Activated CD4-positive, alpha-beta memory T cell treated with anti-CD3 and anti-CD28 coated beads, Interleukin-2, amount 10 ng/mL, durations not matched to agents 7 days and 5 days (primary cell): ENCODE data around the gene GFER. TPM values are rescaled to one million over a fixed set of nuclear protein-coding genes. Genes with fewer than 3 reads are reported as not detected.
"Not testable (repeated sequence)": the region's sequence is repeated elsewhere in the genome, so short reads cannot be mapped to it uniquely, and the experiment has no call there.

Experiments
- CTCF ChIA-PET: fragments of 350-600 bp; sonication (Branson Sonifier 250); formaldehyde crosslinking; loops from one replicate; lab custom pipeline; 2021; ENCODE audit warnings: antibody characterized with exemption, inconsistent platforms; lab: Charles Lee
- POLR2A ChIA-PET: fragments of 350-600 bp; sonication (Branson Sonifier 250); formaldehyde crosslinking; loops from one replicate; lab custom pipeline; 2021; ENCODE audit warnings: antibody characterized with exemption; lab: Charles Lee
- DNase-seq: peaks from one replicate; pipeline ENCODE4 v3.0.0-alpha.2; 2020
- H3K27ac Mint-ChIP-seq: one replicate; pipeline ENCODE4 v1.8.0; 2021; ENCODE audit warnings: mild to moderate bottlenecking, mixed read lengths
- H3K27me3 Mint-ChIP-seq: one replicate; pipeline ENCODE4 v1.8.0; 2021; ENCODE audit warnings: mixed read lengths
- H3K36me3 Mint-ChIP-seq: one replicate; pipeline ENCODE4 v1.8.0; 2021; ENCODE audit warnings: low read depth, mixed read lengths
- H3K4me1 Mint-ChIP-seq: one replicate; pipeline ENCODE4 v1.8.0; 2021; ENCODE audit warnings: mixed read lengths
- H3K4me3 Mint-ChIP-seq: one replicate; pipeline ENCODE4 v1.8.0; 2021; ENCODE audit warnings: mild to moderate bottlenecking, mixed read lengths
- H3K9me3 Mint-ChIP-seq: one replicate; pipeline ENCODE4 v1.8.0; 2021; ENCODE audit warnings: mixed read lengths
- total RNA-seq, 2 experiments: library from RNA; stranded (reverse); gene quantifications; one replicate each; pipeline ENCODE4 v1.2.3, GENCODE V29; 2021

The GFER gene
- total RNA-seq, 2 experiments from 2014 or later, result 29.1 to 32.0 TPM

DNA sequence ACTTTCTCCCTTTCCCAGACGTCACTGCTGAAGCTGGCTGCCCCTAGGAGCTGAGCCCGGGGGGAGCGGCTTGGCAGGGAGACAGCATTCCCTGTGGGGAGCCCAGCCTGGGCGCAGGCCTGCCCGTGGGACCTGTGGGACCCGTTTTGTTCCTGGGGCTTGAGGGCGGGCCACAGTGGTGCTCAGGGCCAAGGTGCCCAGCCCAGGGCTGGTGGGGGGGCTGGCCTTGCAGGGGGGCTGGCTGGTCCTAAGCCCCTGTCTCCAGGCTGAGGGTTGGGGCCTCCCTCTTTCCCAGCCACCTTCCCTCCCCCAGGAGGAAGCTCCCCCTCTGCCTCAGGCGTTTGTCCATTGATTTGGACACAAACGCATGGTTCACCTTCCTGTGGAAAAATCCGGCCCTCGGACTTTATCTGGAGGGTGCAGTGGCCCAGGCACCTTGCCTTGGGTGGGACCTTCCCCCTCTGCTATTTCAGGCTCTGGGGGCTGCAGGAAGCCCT, 47.1 kb downstream of the GFER start:
- POLR2A ChIA-PET, result no interaction called here
- CTCF ChIA-PET, result interaction anchor here (1.6 kb wide), 1 partner anchor 109 kb away, joined by 3 read pairs; no protein-coding TSS in a partner anchor

DNA sequence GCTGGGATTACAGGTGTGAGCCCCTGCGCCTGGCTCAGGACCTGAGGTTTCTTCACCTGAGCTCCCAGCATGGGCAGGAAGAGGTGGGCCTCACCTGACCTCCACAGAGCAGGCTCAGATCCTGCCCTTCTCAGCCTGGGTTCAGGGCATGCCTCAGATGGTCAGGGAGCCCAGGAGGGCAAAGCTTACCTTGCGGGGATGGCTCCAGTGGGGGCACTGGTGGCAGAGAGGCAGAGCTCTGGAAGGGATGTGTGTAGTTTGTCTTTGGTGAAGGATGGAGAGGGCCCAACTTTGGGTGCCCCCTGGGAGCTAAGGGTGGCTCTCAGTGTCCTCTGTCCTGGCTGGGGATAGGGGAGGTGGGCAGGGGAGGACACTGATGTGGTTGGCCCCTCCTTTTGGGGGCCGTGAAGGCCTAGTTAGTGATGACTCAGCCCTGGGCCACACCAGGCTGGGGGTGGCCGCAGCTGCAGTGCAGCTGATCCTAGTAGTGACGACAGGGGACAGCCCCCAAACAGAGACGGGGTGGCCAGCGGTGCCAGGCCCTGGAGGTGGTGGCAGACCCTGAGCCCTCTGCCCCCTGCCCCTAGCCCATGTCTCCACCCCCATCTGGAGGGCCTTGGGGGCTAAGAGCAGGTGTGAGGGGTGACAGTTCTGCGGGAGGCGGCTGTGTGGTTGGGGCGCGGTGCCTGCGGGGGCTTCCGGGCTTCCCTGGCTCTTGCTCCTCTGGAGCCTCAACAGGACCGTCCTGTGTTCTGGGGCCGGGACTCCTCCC, 48.5 kb downstream of the GFER start:
- ChIA-PET CTCF (no interaction called here), POLR2A (no interaction called here)
- peaks cover 15% of the 10 kb centered on the region for H3K27me3 Mint-ChIP-seq
- DNase-seq, result no peak
- H3K27ac Mint-ChIP-seq, result no peak overlapping the region
- no peak overlapping the region for H3K4me3 Mint-ChIP-seq
- no peaks in the 10 kb centered on the region for H3K9me3 Mint-ChIP-seq
- no peaks in the 10 kb centered on the region for H3K36me3 Mint-ChIP-seq
- peaks cover 3% of the 10 kb centered on the region for H3K4me1 Mint-ChIP-seq

More for the DNA sequence above, 47.1 kb downstream of the GFER start:
- Mint-ChIP-seq H3K27ac (no peak overlapping the region), H3K27me3 (peaks cover 17% of the 10 kb centered on the region), H3K4me3 (no peak overlapping the region), H3K9me3 (no peaks in the 10 kb centered on the region), H3K4me1 (peaks cover 4% of the 10 kb centered on the region), H3K36me3 (no peaks in the 10 kb centered on the region)
- no peak for DNase-seq

DNA sequence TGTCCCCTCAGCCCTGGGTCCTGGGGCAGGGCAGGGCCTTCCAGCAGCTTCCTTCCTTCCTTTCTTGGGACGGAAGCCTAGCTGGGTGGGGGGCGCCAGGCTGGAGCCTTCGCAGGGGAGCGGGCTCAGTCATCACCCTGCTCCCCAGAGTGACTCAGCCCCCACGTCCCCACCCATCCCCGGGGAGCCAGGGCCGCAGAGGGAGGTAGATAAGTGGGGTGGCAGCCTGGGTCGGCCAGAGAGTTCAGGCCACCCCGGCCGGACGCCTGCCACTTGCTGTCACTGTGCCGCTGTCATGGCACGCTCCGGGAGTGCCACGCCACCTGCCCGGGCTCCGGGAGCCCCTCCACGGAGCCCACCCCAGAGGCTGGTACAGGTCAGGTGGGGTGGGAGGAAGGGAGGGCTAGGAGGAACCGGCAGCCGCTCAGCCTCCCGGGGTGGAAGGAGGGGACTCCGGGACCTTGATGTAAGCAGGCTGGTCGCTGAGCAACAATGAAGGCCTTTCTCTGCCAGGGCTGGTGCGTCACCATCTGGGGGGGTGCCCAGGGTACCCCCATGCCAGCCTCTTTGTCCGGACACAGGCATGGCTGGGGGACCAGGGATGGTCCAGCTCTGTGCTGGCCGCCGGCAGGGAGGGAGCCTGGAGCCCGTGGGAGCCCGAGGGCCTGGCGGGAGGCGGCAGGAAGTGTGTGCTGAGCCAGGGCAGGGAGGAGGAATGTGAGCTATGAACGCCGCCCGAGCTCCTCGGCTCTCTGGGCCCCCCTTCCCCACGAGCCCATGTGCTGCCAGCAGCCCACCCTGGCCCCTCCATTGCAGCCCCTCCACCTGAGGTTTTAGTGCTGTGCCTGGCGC, 49.3 kb downstream of the GFER start:
- no peak overlapping the region for H3K27ac Mint-ChIP-seq
- no peak overlapping the region for H3K4me3 Mint-ChIP-seq
- no peaks in the 10 kb centered on the region for H3K4me1 Mint-ChIP-seq
- CTCF ChIA-PET, result no interaction called here
- no peaks in the 10 kb centered on the region for H3K9me3 Mint-ChIP-seq
- DNase-seq, result no peak
- H3K27me3 Mint-ChIP-seq, result peaks cover 8% of the 10 kb centered on the region
- POLR2A ChIA-PET, result no interaction called here
- no peaks in the 10 kb centered on the region for H3K36me3 Mint-ChIP-seq

DNA sequence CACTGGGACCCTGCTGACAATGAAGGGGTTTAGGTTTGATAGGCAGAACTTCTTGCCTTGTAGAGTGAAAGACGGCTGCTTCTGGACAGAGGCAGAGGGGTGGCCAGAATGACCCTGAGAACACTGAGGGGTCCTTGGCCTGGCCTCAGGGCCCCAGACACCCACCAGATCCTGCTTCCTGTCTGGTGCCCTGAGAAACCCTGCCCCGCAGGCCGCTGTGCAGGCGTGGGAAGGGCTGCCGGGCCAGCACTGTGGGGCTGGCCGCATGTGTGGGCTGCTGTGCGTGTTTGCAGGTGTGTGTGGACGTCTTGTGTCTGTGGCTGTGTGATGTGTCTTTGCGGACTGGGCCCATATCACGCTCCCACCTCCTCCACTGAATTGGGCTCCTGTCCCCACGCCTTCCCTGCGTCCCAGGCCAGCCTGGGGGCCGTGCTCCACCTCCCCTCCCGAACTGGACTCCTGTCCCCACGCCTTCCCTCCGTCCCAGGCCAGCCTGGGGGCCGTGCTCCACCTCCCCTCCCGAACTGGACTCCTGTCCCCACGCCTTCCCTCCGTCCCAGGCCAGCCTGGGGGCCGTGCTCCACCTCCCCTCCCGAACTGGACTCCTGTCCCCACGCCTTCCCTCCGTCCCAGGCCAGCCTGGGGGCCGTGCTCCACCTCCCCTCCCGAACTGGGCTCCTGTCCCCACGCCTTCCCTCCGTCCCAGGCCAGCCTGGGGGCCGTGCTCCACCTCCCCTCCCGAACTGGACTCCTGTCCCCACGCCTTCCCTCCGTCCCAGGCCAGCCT, 50.1 kb downstream of the GFER start:
- H3K27me3 Mint-ChIP-seq, H3K27ac Mint-ChIP-seq, H3K4me1 Mint-ChIP-seq, H3K9me3 Mint-ChIP-seq, DNase-seq, H3K36me3 Mint-ChIP-seq, H3K4me3 Mint-ChIP-seq, POLR2A ChIA-PET, CTCF ChIA-PET: not testable (repeated sequence)

DNA sequence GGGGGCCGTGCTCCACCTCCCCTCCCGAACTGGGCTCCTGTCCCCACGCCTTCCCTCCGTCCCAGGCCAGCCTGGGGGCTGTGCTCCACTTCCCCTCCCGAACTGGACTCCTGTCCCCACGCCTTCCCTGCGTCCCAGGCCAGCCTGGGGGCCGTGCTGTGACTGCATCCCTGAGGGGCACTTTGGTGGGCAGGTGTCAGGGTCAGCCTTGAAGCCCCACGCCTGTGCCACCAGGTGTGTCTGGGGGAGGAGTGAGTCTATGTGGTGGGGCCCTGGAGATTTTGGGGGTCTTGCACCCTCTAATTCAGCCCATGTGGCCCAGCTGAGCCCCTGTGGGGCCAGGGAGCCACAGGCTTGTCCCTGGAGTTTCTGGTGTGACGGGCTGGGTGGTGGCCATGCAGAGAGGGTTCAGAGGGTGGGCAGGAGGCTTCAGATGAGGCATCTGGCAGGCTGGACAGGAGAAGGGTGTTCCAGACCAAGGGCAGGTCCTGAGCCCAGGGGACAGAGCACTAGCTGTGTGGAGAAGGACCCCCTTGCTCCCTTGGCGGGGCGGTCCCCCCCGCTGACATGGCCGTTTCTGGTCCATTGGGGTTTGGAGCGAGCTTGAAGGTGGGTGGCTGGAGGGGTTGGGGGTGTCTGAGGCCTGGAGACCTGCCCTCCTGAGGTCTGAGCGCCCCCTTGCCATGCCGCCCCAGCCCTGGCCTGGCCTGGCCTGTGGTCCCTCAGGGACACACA, 50.9 kb downstream of the GFER start:
- H3K27ac Mint-ChIP-seq, result no peak overlapping the region
- H3K4me1 Mint-ChIP-seq, result no peaks in the 10 kb centered on the region
- H3K9me3 Mint-ChIP-seq, result no peaks in the 10 kb centered on the region
- H3K27me3 Mint-ChIP-seq, result no peaks in the 10 kb centered on the region
- no peak overlapping the region for H3K4me3 Mint-ChIP-seq
- no peak for DNase-seq
- ChIA-PET CTCF (no interaction called here), POLR2A (no interaction called here)
- no peaks in the 10 kb centered on the region for H3K36me3 Mint-ChIP-seq

DNA sequence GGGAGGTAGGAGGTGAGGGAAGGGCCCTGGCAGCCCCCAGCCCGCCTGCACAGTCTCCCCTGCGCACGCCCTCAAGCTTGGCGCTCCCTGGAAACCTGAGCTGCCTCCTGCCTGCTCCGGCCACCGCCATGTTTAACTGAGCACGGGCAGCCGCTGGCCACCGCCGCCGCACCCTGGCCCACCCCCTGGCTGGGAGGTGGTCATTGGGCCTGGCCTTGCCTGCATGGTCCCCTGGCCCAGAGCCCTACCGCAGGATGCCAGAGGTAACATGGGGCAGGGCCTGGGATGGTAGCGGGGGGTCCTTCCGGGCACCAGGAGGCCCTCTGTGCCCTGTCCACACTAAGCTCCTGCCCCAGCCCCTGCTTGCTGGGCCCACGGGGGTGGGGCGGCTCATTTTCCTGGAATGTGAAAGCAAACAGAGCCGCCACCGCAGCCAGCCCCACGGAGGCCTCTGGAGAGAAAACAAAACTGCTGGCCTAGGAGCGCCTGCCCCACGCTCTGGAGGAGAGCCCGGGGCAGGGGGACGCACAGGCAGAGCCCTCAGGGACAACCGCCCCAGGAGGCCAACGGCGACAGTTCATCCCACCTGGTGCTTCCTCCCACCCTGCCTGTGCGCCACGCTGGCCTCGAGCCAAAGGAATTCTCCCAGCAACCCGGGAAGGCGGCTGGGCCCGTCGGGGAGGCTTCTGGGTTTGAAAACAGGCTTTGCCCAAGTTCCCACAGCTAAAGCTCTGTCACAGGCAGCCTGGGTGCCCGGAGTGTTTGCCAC, 51.6 kb downstream of the GFER start:
- H3K36me3 Mint-ChIP-seq, result no peaks in the 10 kb centered on the region
- H3K27me3 Mint-ChIP-seq, result no peaks in the 10 kb centered on the region
- no peak overlapping the region for H3K27ac Mint-ChIP-seq
- H3K4me1 Mint-ChIP-seq, result no peaks in the 10 kb centered on the region
- POLR2A ChIA-PET, result no interaction called here
- no peak for DNase-seq
- H3K9me3 Mint-ChIP-seq, result no peaks in the 10 kb centered on the region
- no peak overlapping the region for H3K4me3 Mint-ChIP-seq
- CTCF ChIA-PET, result no interaction called here

DNA sequence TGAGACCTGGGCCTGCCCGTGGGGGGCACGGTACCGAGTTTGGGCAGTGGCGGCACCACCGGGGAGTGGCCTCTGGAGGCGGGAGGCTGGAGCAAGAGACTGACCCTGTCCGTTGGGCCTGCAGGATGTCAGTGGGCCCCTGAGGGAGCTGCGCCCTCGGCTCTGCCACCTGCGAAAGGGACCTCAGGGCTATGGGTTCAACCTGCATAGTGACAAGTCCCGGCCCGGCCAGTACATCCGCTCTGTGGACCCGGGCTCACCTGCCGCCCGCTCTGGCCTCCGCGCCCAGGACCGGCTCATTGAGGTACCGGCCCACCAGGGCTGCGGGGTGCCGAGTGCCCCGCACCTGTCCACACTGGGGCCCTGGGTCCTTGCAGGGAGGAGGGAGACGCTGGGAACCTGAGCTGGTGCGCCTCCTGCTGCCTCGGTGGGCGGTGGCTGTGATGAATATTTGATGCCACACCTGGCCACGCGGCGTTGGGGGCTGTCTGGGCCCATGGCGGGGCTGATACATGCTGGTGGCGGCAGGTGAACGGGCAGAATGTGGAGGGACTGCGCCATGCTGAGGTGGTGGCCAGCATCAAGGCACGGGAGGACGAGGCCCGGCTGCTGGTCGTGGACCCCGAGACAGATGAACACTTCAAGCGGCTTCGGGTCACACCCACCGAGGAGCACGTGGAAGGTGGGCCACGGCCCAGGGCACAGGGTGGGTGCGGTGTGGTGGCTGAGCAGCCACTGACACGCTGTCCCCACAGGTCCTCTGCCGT, 52.4 kb downstream of the GFER start:
- no peak for DNase-seq
- H3K4me1 Mint-ChIP-seq, result no peaks in the 10 kb centered on the region
- H3K36me3 Mint-ChIP-seq, result no peaks in the 10 kb centered on the region
- no peak overlapping the region for H3K27ac Mint-ChIP-seq
- POLR2A ChIA-PET, result no interaction called here
- CTCF ChIA-PET, result no interaction called here
- no peaks in the 10 kb centered on the region for H3K9me3 Mint-ChIP-seq
- no peaks in the 10 kb centered on the region for H3K27me3 Mint-ChIP-seq
- H3K4me3 Mint-ChIP-seq, result no peak overlapping the region

DNA sequence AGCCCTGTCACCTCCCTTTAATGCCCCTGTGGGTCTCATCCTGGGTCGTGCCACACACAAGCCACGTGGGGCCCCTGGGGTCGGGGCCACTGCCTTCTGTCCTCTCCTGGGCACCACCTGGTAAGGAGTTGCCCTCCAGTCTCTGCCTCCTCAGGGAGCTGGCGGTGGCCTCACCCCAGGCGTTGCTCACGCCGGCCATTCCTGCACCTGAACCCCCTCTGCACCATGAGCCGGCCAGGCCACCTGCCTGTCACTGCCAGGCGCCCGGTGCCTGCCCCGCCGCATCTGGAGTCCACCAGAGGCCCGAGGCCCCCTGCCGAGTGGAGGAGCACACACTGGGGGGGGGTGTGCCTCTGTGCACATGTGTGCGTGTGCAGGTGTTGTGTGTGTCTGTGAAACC, 53.1 kb downstream of the GFER start:
- no peak overlapping the region for H3K4me3 Mint-ChIP-seq
- POLR2A ChIA-PET, result no interaction called here

More for the DNA sequence above, 53.1 kb downstream of the GFER start:
- Mint-ChIP-seq H3K27me3 (no peaks in the 10 kb centered on the region), H3K9me3 (no peaks in the 10 kb centered on the region), H3K36me3 (no peaks in the 10 kb centered on the region), H3K27ac (no peak overlapping the region), H3K4me1 (no peaks in the 10 kb centered on the region)
- CTCF ChIA-PET, result no interaction called here
- no peak for DNase-seq

Other genes starting within 250 kb of the GFER start
- 10 to 100 TPM; 48.0 to 52.0 TPM for gene NME3, start 212.7 kb upstream of the GFER start, total RNA-seq
- gene EME2, start 211.4 kb upstream of the GFER start, total RNA-seq, result 10 to 100 TPM; 23.5 to 24.7 TPM
- gene MRPS34, start 211.1 kb upstream of the GFER start, total RNA-seq, result 10 to 100 TPM; 94.9 to 98.3 TPM
- 10 to 100 TPM; 46.4 to 47.7 TPM for gene SPSB3, start 201.6 kb upstream of the GFER start, total RNA-seq
- 10 to 100 TPM; 40.8 to 43.5 TPM for gene NUBP2, start 201.2 kb upstream of the GFER start, total RNA-seq
- gene IGFALS, start 190.5 kb upstream of the GFER start, total RNA-seq, result under 1 TPM in 1 of 2 experiments, not detected in 1; 0.23 TPM
- 10 to 100 TPM; 51.3 to 51.8 TPM for gene HAGH, start 157.4 kb upstream of the GFER start, total RNA-seq
- 1 to 10 TPM; 7.7 to 7.9 TPM for gene FAHD1, start 157.0 kb upstream of the GFER start, total RNA-seq
- under 1 TPM in 1 of 2 experiments, not detected in 1; 0.18 TPM for gene MEIOB, start 112.0 kb upstream of the GFER start, total RNA-seq
- not detected for gene HS3ST6, start 65.8 kb upstream of the GFER start, total RNA-seq
- 10 to 100 TPM; 17.9 TPM for gene MSRB1, start 41.0 kb upstream of the GFER start, total RNA-seq
- gene RPL3L, start 29.5 kb upstream of the GFER start, total RNA-seq, result not detected
- 100 to 1,000 TPM; 131 to 138 TPM for gene NDUFB10, start 24.7 kb upstream of the GFER start, total RNA-seq
- gene RPS2, start 19.4 kb upstream of the GFER start, total RNA-seq, result 1,000 to 10,000 TPM; 2,364 to 2,405 TPM
- gene RNF151, start 17.3 kb upstream of the GFER start, total RNA-seq, result not detected
- gene TBL3, start 12.1 kb upstream of the GFER start, total RNA-seq, result 10 to 100 TPM; 27.7 to 28.7 TPM
- gene NOXO1, start 2.7 kb upstream of the GFER start, total RNA-seq, result under 1 TPM in 1 of 2 experiments, not detected in 1; 0.23 TPM
- gene SYNGR3, start 5.8 kb downstream of the GFER start, total RNA-seq, result 10 to 100 TPM; 12.3 to 12.6 TPM
- 10 to 100 TPM; 52.1 to 53.6 TPM for gene ZNF598, start 25.6 kb downstream of the GFER start, total RNA-seq
- gene NPW, start 35.6 kb downstream of the GFER start, total RNA-seq, result under 1 TPM; 0.48 to 0.65 TPM
- under 1 TPM; 0.85 to 0.96 TPM for gene NHERF2, start 42.7 kb downstream of the GFER start, total RNA-seq
- gene NTHL1, start 63.6 kb downstream of the GFER start, total RNA-seq, result 10 to 100 TPM; 22.5 to 24.5 TPM
- gene TSC2, start 63.8 kb downstream of the GFER start, total RNA-seq, result 10 to 100 TPM; 88.4 to 90.1 TPM
- 10 to 100 TPM; 60.5 to 69.6 TPM for gene PKD1, start 151.7 kb downstream of the GFER start, total RNA-seq
- 1 to 10 TPM in 1 of 2 experiments, under 1 TPM in 1; 0.83 to 1.1 TPM for gene RAB26, start 164.4 kb downstream of the GFER start, total RNA-seq
- 10 to 100 TPM; 57.3 to 60.3 TPM for gene TRAF7, start 171.6 kb downstream of the GFER start, total RNA-seq
- gene CASKIN1, start 212.4 kb downstream of the GFER start, total RNA-seq, result 1 to 10 TPM in 1 of 2 experiments, under 1 TPM in 1; 0.18 to 1.4 TPM
- gene MLST8, start 221.3 kb downstream of the GFER start, total RNA-seq, result 10 to 100 TPM; 32.6 to 33.7 TPM
- gene BRICD5, start 226.7 kb downstream of the GFER start, total RNA-seq, result 10 to 100 TPM; 10.3 to 12.5 TPM
- gene PGP, start 230.6 kb downstream of the GFER start, total RNA-seq, result 10 to 100 TPM; 17.9 to 19.2 TPM
- gene E4F1, start 239.4 kb downstream of the GFER start, total RNA-seq, result 10 to 100 TPM; 26.3 to 29.4 TPM